T-helper 9 cell (primary cell): ENCODE data around the gene RNF212B.
"Not testable (repeated sequence)": the region's sequence is repeated elsewhere in the genome, so short reads cannot be mapped to it uniquely, and the experiment has no call there.

ENCODE experiments used
- DNase-seq: peaks from one replicate; pipeline ENCODE4 v3.0.0-alpha.2; 2020
- total RNA-seq, 2 donors: gene quantifications; one replicate each; lab custom pipeline; 2026; lab: John Stamatoyannopoulos, UW

Gene RNF212B, protein sequence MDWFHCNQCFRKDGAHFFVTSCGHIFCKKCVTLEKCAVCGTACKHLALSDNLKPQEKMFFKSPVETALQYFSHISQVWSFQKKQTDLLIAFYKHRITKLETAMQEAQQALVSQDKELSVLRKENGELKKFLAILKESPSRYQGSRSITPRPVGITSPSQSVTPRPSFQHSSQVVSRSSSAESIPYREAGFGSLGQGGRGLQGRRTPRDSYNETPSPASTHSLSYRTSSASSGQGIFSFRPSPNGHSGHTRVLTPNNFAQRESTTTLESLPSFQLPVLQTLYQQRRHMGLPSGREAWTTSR
- 0 reads per million in 2 donors for total RNA-seq

DNA sequence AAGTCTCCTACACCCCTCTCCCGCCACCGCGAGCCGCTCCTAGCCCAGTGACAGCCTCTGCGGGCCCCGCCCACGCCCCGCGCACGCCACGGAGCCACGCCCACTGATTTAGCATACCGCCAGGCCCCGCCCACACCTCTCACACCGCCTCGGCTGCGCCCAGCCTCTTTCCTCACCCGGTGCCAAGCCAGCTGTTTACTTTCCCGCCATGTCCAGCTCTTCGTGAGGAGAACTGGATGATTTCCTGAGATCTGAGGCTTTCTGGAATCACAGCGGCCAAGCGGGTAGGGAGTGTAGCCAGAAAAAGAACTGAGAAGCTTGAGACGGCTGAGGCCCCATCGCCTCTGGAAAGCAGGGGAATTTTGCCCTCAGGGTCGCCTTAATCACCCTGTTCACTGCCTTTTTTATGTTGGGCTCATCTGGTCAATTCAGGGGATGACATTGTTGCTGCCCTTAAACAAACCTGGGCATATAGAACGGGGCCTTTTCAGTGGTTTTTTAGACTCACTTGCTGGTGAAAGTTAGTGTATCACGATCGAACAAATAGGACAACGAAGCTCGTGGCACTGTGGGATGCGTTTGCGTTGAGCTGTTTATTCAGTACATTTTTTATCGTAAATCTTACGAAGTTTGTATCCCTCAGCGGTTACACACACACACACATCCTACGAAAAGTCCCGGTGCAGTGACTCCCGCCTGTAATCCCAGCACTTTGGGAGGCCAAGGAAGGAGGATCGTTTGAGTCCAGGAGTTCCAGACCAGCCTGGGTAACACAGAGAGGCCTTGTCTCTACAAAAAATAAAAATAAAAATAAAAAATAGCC, at the start of gene RNF212B:
RNF212B (plus strand) TSS at position 165 of the 823 bp plus-strand sequence. CDS start 2,410 bp downstream, outside the sequence.
- DNase-seq, result peak; percentile 58

DNA sequence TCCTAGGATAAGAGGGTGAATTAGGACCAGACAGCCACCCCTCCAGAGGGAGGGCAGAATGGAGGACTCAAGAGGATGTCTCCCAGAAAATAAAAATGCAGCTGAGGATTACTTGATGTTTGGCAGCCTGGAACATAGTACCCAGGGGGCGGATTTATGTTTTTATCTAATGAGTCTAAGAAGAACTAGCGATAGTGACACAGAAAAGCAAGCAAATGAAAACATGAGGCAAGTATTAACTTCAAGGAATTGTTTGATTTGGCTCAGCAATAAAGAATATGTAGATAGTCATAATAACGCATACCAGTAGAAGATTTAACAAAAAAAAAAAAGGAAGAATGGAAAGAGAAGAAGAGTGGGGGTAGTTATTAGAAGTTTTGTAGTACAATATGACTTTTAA, 44.3 kb upstream of the RNF212B start:
- no peak for DNase-seq

DNA sequence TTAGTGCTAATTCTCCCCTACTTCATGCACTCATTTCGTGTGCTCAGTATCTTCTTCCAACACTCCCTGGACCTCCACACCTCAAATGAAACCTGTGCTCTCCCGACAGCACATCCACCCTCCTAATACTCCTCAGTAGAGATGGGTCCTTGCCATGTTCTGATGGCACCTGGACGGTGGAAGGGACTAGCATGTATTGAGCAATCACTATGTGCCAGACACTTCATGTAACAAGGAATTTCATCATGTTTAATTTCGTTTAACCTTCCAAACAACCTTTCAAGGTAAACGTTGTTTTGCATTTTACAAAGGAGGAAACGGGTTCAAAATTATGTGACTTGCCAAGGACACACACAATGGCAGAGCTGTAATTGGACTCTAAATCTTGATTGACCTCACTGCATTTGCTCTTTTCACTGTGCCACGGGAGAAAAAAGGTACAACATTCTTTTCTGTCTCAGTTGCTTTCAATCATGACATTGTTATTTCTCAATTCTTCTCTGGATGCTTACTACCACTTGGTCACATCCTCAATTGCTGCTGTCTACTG, 42.1 kb upstream of the RNF212B start:
- no peak for DNase-seq

DNA sequence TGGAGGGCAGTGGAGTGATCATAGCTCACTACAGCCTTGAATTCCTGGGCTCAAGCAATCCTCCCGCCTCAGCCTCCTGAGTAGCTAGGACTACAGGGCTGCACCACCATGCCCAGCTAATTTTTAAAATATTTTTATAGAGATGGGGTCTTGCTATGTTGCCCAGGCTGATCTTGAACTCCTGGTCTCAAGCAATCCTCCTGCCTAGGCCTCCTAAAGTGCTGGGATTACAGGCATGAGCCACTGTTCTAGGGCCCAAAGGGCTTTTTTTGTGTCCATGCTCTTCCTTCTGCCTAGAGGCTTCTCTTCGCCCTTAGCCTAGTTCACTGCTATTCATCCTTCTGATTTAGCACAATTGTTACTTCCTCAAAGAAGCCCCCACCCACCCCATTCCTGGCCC, 41.2 kb upstream of the RNF212B start:
- DNase-seq, result not testable (repeated sequence)

DNA sequence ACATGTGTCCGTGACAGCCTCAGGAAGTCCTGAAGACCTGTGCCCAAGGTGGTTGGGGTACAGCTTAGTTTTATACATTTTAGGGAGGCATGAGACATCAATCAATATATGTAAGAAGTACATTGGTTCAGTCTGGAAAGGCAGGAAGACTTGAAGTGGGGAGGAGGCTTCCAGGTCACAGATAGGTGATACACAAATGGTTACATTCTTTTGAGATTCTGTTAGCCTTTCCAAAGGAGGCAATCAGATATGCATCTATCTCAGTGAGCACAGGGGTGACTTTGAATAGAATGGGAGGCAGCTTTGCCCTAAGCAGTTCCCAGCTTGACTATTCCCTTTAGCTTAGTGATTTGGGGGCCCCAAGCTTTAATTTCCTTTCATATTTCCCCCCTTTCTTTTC, 38.6 kb upstream of the RNF212B start:
- not testable (repeated sequence) for DNase-seq

DNA sequence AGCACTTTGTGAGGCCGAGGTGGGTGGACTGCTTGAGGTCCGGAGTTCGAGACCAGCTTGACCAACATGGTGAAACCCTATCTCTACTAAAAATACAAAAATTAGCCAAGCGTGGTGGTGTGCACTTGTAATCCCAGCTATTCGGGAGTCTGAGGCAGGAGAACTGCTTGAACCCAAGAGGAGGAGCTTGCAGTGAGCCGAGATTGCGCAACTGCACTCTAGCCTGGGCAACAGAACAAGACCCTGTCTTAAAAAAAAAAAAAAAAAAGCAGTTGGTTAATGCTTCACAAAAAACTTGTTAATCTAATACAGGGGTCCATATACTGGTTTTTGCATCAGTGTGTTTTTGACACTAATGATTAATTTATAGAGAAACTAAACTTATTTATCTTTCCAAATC, 35.7 kb upstream of the RNF212B start:
- DNase-seq, result no peak

DNA sequence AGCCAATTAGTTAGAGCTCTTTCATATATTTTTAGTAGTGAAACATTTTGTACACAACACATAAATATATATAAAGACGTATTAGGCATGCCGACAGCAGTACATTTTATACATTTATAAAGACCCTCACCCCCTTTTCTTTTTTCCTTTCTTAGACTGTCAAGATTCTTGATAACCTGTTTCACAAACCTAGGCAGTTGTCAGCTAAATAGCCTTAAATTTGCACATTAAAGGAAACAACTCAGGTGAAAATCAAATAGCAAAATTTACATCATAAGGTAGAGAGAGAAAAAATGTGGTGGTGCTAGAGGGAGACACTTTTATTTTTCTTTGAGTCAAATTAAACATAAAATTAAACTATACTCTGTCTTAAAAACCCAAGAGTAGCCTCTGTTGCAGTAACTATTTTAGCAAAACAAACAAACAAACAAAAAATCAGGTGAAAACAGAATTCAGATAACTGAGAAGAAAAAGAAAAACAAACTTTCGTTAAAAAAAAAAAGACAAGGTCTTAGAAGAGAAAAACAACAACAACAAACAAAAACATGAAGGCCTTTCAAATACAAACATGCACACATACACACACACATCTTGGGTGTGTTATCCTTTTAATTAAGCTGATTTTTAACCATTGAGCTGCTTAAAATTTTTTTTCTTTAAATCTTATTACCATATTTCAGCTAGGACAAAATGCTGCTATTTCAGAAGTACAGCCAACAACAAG, 31.2 kb upstream of the RNF212B start:
- DNase-seq, result no peak

DNA sequence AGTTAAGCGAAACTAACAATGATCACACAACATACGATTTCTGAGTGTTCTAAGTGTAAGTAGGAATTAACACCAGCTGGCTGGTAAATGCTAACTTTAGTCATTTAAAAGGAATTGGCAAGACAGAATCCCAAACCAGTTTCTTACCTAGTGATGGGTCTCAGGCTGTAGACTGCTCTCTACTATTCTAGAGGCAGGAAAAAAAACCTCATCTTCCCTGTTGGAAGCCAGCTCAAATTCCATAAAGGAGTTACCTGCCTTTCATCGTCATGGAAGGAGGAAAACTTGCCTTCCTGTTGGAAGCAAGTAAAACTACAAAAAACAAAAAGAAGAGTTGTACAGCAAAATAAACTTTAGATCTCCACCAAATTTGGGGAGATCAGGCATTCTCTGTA, 30.6 kb upstream of the RNF212B start:
- no peak for DNase-seq

DNA sequence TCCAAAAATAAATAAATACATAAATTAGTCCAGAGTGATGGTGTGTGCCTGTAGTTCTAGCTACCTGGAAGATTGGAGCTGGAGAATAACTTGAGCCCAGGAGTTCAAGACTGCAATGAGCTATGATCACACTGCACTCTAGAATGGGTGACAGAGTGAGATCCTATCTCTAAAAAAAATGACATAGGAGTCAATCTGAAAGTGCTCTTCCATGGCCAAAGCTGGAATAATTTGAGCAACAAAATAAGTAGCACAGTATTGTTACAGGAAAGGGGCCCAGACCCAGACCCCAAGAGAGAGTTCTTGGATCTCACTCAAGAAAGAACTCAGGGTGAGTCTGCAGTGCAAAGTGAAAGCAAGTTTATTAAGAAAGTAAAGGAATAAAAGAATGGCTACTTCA, 29.4 kb upstream of the RNF212B start:
- no peak for DNase-seq

DNA sequence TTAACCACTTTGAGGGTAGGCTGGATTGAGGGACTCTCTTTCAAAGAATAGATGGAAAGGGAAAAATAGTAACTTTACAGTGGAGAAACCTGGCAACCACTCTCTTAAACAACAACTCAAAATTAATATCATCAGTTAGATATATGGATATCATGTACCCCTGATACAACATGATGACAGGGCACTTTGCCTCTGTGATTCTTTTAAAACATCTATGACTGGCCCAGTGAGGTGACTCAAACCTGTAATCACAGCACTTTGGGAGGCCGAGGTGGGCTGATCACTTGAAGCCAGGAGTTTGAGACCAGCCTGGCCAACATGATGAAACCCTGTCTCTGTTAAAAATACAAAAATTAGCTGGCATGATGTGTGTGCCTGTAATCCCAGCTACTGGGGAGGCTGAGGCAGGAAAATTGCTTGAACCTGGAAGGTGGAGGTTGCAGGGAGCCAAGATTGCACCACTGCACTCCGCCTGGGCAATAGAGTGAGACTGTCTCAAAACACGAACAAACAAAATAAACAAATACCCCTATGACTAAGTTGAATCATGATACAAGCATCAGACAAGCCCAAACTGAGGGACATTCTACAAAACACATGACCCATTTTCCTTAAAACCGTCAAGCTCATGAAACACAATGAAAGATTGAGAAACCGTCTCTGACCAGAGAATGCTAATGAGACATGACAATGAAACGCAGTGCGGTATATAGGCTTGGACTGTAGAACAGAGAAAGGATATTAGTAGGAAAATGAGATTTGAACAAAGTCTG, 27.9 kb upstream of the RNF212B start:
- DNase-seq, result no peak

DNA sequence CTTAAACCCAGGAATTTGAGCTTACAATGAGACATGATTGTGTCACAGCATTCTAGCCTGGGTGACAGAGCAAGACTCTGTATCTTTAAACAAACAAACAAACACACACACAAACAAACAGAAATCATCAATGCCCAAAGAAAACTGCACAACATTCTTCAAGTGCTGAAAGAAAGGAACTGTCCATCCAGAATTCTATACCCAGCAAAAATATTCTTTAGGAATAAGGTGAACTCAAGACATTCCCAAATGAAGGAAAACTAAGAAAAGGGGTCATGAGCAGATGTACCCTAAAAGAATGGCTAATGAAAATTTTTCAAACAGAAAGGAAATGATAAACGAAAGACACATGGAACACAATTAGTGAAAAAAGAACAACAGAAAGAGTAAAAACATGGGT, 22.3 kb upstream of the RNF212B start:
- DNase-seq, result no peak

DNA sequence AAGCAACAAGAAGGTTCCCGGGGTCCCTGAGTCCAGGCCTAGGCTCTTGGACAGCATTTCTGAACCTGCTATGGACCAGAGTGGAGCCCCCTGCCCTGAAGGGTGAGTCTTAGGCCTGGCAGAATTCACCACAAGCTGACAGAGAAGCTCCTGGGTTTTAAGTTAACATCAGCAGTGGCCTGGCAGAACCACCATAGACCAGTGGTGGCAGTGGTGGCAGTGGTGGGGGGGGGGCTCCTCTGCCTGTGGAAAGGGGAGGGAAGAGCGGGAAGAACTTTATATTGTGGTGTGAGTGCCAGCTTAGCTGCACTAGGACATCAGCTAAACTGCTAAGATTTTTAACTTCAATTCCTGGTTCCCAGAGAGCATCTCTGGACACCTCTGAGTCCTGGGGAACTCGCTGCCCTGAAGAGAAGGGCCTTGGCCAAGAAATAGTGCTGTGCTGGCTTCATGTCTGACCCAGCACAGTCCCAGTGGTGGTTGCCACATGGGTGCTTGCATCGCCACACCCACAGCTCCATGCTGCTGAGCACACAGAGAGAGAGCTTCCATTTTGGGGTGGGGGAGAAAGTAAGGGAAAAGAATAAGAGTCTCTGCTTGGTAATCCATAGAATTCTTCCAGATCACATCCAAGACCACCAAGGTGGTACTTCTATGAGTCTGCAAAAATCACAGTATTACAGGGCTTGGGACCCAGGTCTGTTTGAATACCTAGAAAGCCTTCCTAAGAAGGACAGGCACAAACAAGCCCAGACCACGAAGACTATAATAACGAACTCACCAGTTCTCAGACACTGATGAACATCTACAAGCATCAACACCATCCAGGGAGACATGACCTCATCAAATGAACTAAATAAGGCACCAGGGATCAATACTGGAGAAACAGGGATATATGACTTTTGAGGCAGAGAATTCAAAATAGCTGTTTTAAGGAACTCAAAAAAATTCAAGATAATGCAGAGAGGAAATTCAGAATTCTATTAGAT, 20.4 kb upstream of the RNF212B start:
- no peak for DNase-seq

DNA sequence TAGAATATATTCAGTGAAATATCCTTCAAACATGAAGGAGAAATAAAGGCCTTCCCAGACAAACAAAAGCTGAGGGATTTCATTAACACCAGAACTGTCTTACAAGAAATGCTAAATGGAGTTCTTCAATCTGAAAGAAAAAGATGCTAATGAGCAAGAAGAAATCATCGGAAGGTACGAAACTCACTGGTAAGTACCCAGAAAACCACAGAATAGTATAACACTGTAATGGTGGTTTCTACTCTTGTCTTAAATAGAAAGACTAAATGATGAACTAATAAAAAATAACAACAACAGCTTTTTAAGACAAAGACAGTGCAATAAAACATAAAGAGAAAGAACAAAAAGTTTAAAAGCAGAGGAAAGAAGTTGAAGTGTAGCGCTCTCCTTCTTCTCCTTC, 18.7 kb upstream of the RNF212B start:
- DNase-seq, result no peak

DNA sequence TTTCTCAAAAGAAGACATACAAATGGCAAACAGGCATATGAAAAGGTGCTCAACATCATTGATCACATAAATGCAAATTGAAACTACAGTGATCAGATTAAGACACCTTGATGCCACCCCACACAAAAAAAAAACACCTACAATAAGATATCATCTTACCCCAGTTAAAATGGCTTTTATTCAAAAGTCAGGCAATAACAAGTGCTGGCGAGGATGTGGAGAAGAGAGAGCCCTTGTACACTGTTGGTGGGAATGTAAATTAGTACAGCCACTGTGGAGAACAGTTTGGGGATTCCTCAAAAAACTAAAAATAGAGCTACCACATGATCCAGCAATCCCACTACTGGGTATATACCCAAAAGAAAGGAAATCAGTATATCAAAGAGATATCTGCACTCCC, 12.8 kb upstream of the RNF212B start:
- DNase-seq, result not testable (repeated sequence)

DNA sequence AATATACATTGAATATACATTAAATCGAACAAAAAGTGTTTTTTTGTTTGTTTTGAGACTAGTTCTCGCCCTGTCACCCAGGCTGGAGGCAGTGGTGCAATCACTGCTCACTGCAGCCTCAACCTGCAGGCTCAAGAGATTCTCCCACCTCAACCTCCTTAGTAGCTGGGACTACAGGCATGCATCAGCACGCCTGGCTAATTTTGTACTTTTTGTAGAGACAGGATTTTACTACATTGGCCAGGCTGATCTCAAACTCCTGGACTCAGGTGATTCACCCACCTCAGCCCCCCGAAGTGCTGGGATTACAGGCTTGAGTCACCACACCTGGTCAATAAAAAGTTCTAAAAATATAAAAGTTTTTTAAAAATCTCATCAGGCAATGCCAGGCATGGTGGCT, 10.2 kb upstream of the RNF212B start:
- DNase-seq, result no peak

DNA sequence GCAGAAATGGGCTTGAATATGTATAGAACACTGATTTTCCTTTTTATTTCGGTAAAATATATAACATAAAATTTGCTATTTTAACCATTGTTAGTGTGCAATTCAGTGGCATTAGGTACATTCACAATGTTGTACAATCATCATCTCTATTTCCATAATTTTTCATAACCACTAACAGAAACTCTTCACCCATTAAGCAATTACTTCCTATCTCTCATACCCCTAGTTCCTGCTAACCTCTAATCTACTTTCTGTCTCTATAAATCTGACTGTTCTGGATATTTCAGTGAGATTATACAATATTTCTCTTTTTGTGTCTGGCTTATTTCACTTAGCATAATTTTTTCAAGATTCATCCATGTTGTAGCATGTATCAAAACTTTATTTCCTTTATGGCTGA, 8.9 kb upstream of the RNF212B start:
- DNase-seq, result no peak

DNA sequence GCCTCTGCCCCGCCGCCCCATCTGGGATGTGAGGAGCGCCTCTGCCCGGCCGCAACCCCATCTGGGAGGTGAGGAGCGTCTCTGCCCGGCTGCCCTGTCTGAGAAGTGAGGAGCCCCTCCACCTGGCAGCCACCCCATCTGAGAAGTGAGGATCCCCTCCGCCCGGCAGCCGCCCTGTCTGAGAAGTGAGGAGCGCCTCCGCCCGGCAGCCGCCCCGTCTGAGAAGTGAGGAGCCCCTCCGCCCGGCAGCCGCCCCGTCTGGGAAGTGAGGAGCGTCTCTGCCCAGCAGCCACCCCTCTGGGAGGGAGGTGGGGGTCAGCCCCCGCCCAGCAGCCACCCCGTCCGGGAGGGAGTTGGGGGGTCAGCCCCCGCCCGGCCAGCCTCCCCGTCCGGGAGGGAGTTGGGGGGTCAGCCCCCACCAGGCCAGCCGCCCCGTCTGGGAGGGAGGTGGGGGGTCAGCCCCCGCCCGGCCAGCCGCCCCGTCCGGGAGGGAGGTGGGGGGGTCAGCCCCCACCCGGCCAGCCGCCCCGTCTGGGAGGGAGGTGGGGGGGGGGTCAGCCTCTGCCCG, 5.4 kb upstream of the RNF212B start:
- DNase-seq, result not testable (repeated sequence)

DNA sequence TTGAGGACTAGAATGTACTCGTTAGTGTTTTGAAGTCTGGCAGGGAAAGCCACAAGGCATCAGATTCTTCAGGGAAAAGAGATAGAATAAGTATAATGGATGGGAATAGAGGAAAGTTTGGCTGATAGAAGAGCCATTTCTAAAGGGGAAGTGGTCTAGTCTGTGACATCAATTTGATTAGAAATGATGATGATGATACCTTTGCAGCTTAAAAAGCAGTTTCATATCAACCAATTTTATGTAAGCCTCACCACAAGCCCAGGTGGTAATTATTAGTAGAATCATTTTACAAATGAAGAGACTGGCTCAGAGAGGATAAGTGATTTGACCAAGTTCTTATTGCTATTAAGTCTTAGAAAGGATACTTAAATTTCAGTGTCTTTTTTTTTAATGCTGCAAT, 2.9 kb downstream of the RNF212B start:
- DNase-seq, result no peak

DNA sequence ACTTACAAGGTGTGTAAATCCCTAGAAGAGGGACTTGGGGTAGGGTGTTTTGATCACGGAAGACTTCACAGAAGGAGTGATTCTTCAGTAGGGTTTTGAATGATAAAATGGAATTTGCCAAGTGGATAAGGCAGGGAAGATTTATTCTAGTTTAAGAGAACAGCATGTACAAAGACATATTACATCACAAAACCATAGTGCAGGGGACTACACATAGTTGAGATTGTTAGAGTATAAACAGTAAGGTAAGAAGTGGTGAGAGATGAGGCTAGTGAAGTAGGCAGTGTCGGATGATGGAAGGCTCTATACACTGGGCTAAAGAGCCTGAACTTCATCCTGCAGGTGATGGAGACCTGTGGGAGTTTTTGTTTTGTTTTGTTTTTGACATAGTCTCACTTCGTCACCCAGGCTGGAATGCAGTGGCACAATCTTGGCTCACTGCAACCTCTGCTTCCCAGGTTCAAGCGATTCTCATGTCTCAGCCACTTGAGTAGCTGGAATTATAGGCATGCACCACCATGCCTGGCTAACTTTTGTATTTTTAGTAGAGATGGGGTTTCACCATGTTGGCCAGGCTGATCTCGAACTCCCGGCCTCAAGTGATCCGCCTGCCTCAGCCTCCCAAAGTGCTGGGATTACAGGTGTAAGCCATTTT, 3.5 kb downstream of the RNF212B start:
- DNase-seq, result not testable (repeated sequence)

DNA sequence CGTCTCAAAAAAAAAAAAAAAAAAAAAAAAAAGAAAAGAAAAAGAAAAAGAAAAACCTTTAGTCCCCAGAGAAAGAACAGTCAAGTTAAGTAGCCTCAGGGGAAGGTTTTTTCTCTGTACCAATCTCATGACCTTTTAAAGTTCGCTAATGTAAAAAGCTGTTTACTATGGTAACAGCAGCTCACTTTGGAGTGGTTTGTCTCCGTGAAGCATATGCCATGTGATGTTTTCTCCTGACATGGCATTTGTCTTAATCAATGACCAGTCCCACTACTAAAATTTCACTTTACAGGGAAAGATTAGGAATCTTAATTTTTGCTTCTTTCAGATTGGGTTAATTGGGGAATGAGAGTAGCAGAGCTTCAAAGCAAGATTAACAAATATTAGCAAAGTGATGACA, 4.3 kb downstream of the RNF212B start:
- DNase-seq, result no peak
